NAMALWA (cell line): ENCODE data around the gene ZNF581.

ENCODE experiments used
- DNase-seq: peaks from one replicate; pipeline ENCODE4 v3.0.0-alpha.2; 2015; ENCODE audit warnings: low spot score

Gene ZNF581

GRCh38 chr19:55666343-55667005 is 23.0 kb downstream of the ZNF581 start:
- no peak for DNase-seq

GRCh38 chr19:55667006-55667381 is 23.5 kb downstream of the ZNF581 start:
- DNase-seq, result no peak

GRCh38 chr19:55667511-55667910 is 24.1 kb downstream of the ZNF581 start:
- no peak for DNase-seq

DNA sequence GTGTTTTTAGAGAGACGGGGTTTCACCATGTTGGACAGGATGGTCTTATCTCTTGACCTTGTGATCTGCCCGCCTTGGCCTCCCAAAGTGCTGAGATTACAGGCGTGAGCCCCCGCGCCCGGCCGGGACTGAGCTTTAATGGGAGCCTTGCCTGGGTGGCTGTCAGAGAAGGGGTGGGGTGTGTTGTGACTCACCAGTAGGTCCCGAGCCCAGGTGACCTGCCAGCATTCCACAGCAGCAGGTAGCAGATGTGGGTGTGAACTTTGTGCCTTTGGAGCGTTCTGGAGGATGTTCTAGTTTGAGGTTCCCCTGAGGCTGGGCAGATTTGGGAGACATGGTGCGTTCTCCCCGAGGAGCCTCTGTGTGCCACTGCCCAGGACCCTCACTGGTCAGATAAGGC is 24.5 kb downstream of the ZNF581 start:
- DNase-seq, result no peak

GRCh38 chr19:55668603-55669348 is 25.3 kb downstream of the ZNF581 start:
- DNase-seq, result no peak

GRCh38 chr19:55669418-55670279 is 26.2 kb downstream of the ZNF581 start:
- no peak for DNase-seq

DNA sequence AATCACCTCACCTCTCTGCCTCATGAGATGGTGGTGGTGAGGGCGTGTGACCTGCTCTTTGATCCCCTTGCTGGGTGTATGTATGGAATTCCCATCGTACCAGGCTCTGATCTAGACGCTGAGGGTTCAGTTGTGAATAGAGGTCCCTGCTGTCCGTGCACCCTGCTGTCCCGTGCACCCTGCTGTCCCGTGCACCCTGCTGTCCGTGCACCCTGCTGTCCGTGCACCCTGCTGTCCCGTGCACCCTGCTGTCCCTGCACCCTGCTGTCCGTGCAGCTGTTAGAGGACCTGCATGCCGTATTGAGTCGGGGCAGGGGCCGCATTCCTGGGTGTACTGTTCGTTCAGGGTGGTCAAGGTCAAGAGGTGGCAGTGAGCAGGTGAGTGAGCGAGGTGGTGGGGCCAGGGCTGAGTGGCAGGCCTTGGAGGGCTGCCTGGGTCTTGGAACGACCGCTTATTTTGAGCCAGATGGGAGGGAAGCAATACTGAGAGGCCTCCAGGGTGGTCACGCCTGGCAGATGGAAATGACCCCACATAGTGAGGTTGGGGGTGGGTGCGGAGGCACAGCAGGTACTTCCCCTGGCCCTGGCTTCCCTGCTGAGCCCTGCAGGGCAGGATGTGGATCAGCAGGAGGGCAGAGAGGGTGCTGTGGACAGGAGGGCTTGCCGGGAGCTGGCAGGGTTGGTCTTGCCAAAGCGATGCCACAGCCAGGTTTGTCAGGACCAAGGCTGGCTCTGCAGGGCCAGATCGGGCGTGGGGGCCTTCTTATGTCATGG is 27.0 kb downstream of the ZNF581 start:
- DNase-seq, result no peak

DNA sequence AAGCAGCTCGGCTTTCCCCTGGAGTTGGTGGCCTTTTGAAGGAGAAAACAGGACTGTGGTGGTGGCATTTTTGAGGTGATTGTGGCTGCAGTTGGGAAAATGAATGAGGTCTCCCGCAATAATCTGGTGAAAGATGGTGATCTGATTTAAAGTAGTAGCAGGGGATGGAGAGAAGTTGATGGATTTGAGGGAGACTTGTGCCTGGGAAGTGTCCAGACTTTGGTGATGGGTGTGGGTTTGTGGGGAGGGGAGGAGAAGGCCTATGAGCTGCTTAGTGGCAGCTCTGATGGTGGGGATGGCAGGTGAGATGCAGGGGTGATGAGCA is 27.6 kb downstream of the ZNF581 start:
- DNase-seq, result no peak

DNA sequence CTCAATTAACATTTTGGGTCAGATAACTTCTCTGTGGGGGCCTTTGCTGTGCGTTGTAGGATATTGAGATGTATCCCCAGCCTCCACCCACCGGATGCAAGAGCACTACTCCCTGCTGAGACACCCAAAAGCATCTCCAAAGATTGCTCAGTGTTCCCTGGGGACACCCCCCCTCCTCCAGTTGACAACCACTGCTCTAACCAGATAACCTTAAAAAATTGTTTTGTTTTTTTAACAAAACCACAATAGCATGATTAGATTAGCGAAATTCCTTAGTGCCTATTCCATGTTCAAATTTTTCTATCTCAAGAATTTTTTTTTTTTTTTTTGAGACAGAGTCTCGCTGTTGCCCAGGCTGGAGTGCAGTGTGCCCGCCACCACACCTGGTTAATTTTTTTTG is 29.0 kb downstream of the ZNF581 start:
- DNase-seq, result no peak

- no peak for DNase-seq
Measured at GRCh38 chr19:55673465-55673864, 30.0 kb downstream of the ZNF581 start.

- DNase-seq, result no peak
Measured at GRCh38 chr19:55673889-55674288, 30.4 kb downstream of the ZNF581 start.

DNA sequence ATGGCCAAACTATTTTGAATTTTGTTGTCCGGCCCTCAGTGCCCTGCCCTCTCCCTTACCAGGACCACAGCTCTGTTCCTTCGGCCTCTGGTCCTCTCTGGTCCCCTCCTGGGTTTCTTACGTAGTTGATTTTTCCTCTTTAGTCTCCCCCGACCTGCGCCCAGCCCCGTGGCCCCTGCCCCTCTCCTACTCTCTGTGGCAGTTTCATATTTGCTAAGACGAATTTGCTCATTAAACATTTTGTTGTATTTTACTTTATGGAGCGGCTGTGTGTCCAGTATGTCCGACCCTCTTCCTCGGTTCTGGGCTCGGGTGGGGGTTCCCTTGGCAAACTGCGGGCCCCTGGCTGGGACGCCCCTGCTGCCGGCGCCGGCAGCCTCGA is 31.0 kb downstream of the ZNF581 start:
- DNase-seq, result no peak

DNA sequence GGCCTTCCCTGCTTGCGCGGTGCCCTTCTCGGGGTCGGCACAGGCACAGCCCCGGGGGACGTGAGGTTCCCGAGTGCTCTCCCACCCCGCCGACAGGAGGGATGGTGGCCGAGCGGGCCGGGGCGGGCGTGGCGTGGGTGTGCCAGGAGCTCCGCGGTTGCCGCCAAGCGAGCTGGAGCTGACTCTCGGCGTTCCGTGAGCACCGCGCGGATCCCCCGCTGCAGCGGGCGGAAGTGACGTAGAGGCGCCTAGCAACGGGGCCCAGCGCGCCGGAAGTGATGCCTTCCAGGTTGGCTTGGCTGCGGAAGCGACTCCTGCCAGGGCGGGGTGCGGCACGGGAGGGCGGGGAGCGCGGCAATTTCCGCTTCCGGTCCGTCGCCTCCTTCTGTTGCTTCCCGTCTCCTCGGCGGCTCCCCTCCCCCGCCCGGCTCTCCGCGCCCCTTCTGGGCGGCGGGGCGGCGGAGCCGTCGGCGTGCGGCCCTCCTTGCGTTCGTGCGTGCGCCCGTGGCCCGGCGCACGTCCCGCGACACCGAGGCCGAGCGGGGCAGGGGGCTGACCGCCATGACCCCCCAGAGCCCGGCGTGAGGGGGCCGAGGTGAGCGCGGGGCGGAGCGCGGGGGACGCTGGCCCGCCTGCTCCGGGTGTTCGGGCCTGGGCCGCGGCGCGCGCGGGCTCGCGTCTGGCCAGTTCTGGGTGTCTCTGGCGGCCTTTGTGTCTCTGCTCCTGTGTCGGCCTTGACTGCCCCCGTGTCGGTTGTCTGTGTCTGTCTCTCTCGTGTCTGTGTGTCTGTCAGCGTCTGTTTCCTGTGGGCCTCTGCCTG is 31.6 kb downstream of the ZNF581 start, which contains the start of gene EPN1:
Gene EPN1 (plus strand): TSS at position 386 of the 820 bp plus-strand sequence. CDS start 3,402 bp downstream, outside the sequence.
- peak; percentile 98 for DNase-seq

GRCh38 chr19:55675661-55676354 is 32.4 kb downstream of the ZNF581 start:
- DNase-seq, result peak; percentile 42

DNA sequence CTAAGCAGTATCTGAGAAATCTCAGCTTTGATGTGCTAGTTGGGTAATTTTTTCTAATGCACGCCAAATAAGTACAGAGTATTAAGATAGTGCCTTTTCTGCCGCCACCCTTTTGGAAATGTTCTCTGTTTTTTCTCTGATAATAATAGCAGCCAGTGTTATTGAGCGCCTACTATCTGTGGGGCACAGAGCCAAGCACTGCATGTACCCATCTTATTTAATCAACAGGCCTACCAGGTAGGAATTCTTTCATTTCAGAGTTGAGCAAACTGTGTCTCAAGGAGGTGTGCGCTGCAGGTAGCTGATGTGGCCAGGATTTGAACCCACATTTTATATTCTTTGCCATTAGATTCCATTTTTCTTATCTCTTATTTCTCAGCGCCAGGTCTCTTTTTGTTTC is 32.9 kb downstream of the ZNF581 start:
- peak; percentile 47 for DNase-seq

DNA sequence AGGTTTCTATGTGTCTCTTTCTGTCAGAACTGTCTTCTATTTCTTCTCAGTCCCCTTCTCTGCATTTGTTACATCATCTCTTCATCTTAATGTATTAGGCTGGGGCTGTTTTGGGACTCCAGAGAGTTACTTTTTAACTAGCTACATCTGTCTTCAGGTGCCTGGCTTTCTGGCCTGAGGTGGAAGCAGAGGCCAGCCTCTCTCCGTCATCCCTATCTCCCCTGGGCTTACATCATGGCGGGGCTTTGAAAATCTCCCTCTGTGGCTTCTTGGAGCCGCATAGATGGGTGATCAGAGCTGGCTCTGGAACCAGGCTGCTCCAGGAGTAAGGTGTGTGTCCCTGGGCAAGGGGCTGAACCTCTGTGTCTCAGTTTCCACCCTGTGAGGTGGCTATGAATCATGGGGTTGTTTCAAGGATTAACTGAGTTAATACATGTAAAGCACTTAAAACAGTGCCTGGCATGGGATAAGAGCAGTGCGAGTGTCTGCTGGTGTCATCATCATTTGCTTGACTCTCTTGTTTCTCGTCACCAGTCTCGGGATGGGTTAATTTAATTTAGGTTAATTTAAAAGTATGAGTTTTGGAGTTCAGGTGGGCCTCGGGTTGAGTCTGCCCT is 33.5 kb downstream of the ZNF581 start:
- DNase-seq, result peak; percentile 26

- peak; percentile 24 for DNase-seq
Measured at GRCh38 chr19:55677572-55678028, 34.2 kb downstream of the ZNF581 start.

GRCh38 chr19:55678121-55678671 is 34.7 kb downstream of the ZNF581 start:
- DNase-seq, result peak; percentile 97

DNA sequence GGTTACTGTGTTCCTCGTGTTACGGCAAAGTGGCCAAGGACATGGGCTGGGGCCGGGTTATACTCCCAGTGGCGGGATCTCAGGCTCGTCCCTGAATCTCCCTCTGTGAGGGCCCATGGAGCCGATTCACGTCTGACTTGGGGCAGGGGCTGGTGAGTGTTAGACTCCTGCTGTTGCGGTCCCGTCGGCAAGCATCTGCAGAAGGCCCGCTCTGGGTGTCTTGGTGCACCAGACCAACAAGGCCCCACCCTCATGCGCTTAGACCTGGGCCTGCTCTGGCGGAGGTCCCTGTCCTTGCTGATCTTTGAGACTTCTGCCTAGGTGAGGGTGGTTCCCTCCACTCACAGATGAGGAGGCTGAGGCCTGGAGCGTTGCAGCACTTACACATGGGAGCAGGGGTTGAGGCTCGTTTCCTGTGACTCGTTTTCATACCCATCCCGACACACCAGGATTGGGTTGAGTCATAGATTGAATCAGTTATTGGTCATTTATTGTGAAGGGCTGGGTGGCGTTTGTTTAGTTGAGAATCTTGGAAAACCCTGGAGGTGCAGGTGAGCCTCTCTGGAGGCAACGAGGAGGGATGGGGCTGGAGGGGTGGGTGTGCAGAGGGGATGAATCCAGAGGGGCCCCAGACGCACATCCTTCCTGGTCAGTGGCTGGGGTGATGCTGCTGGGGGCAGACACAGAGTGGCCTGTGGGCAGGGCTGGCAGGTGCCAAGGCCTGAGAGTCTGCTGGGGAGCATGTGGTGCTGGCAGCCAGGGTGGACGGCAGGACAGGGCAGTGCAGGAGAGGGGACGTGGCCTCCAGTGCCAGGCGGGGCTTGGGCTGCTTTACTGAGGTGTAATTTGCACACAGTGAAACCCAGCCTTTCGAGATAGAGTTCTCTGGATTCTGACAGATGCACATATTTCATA is 36.2 kb downstream of the ZNF581 start:
- DNase-seq, result no peak
